Lung (tissue), 12 donors: ENCODE measurements around the gene ENO1. TPM values are rescaled to one million over a fixed set of nuclear protein-coding genes. Genes with fewer than 3 reads are reported as not detected.

Source experiments
- ATAC-seq: fragments of 200-7000 bp; cut with Tn5 transposase; one replicate; pipeline ENCODE4 v1.9.1; 2020; ENCODE audit warnings: moderate number of reproducible peaks; ENCODE audit not compliant: insufficient read depth, low FRiP score
- DNase-seq, 3 donors: peaks; one replicate each; pipeline ENCODE4 v3.0.0-alpha.2; 2013 to 2017
- H3K27ac ChIP-seq, 2 donors: one replicate each; pipeline ENCODE4 v1.5.1; 2013; ENCODE audit warnings: mild to moderate bottlenecking in 2 of 2, moderate library complexity in 2 of 2, control low read depth in 1 of 2, inconsistent platforms in 1 of 2, low read depth in 1 of 2, low read length in 1 of 2
- H3K27me3 ChIP-seq, 3 donors: one replicate each; pipeline ENCODE4 v1.5.1; 2013; ENCODE audit warnings: low read length in 2 of 3; ENCODE audit not compliant: control insufficient read depth in 3 of 3, insufficient read depth in 3 of 3
- H3K36me3 ChIP-seq, 4 donors: one replicate each; pipeline ENCODE4 v1.5.1; 2013; ENCODE audit warnings: low read length in 4 of 4, mild to moderate bottlenecking in 1 of 4, moderate library complexity in 1 of 4; ENCODE audit not compliant: control insufficient read depth in 4 of 4, insufficient read depth in 4 of 4
- H3K4me1 ChIP-seq, 5 donors: one replicate each; pipeline ENCODE4 v1.5.1; 2013; ENCODE audit warnings: low read length in 5 of 5, mild to moderate bottlenecking in 2 of 5, moderate library complexity in 1 of 5; ENCODE audit not compliant: control insufficient read depth in 5 of 5, insufficient read depth in 5 of 5
- H3K4me3 ChIP-seq: one replicate; pipeline ENCODE4 v1.5.1; 2013; ENCODE audit warnings: mild to moderate bottlenecking, control low read depth, moderate library complexity
- H3K9ac ChIP-seq, 2 donors: one replicate each; pipeline ENCODE4 v1.5.1; 2013; ENCODE audit warnings: low read length in 2 of 2, control low read depth in 1 of 2; ENCODE audit not compliant: insufficient read depth in 1 of 2
- H3K9me3 ChIP-seq, 4 donors: one replicate each; pipeline ENCODE4 v1.5.1; 2013; ENCODE audit warnings: low read length in 3 of 4, mild to moderate bottlenecking in 1 of 4, moderate library complexity in 1 of 4; ENCODE audit not compliant: control insufficient read depth in 4 of 4, insufficient read depth in 3 of 4
- CTCF ChIP-seq: IDR thresholded peaks from 2 replicates; pipeline ENCODE4 v1.5.1; 2012; ENCODE audit warnings: mild to moderate bottlenecking; ENCODE audit errors: control extremely low read depth, extremely low read depth
- WGBS, 2 donors: extraction: QIAGEN DNeasy Blood & Tissue Kit; methylation state at CpG; one replicate each; pipeline ENCODE4 v1.1.7; 2013; 5-methylcytosine and 5-hydroxymethylcytosine counted together
- polyA plus RNA-seq, 2 donors: library from polyadenylated mRNA; stranded (reverse); fragments of 200-250 nt; gene quantifications; one replicate each; pipeline ENCODE4 v1.2.1, GENCODE V29; 2013
- total RNA-seq, 2 donors: library from RNA; depleted of rRNA in 1 of 2; stranded (reverse); fragments of >200 nt in 1 of 2; gene quantifications; one replicate each; pipeline ENCODE4 v1.2.1, GENCODE V29; 2014 to 2021
- donor health status: control.
- donor health status: control.
- donor health status: Bipolar disorder and iron deficiency.
- donor health status: healthy.
- donor health status: DM: yes; HTN: yes; CAD: no.

Gene ENO1
- total and polyA plus RNA-seq, 4 donors, result 449 to 1,784 (median 959) TPM

- Histone ChIP-seq H3K4me3 (no peak overlapping the region), H3K9ac (no peak overlapping the region), H3K4me1 (peaks cover 0 to 32% (median 12%) of the 10 kb centered on the region in 5 donors), H3K27me3 (no peaks in the 10 kb centered on the region), H3K27ac (no peak overlapping the region), H3K36me3 (peaks cover 39 to 65% (median 49%) of the 10 kb centered on the region in 4 donors), H3K9me3 (no peaks in the 10 kb centered on the region)
- WGBS, 2 donors, result 75 to 81% methylated on average over 5 of the region's 5 CpGs
- no peak for TF ChIP-seq CTCF
- DNase-seq (no peak), ATAC-seq (no peak)
Measured at GRCh38 chr1:8871965-8872399, 6.5 kb downstream of the ENO1 start.

- DNase-seq (no peak), ATAC-seq (no peak)
- Histone ChIP-seq H3K27ac (peak overlapping the region in 1 of 2 donors; percentile 37), H3K4me1 (peaks cover 0 to 28% (median 13%) of the 10 kb centered on the region in 5 donors), H3K27me3 (no peaks in the 10 kb centered on the region), H3K4me3 (no peak overlapping the region), H3K9ac (no peak overlapping the region), H3K9me3 (no peaks in the 10 kb centered on the region), H3K36me3 (peaks cover 42 to 69% (median 51%) of the 10 kb centered on the region in 4 donors)
- TF ChIP-seq CTCF, result peak; percentile 9
- WGBS, 2 donors, result 79 to 80% methylated on average over 7 of the region's 7 CpGs
Measured at GRCh38 chr1:8871539-8871935, 6.9 kb downstream of the ENO1 start.

GRCh38 chr1:8870616-8871538 is 7.6 kb downstream of the ENO1 start:
- Histone ChIP-seq H3K27ac (peak overlapping the region in 1 of 2 donors; percentile 37), H3K4me3 (no peak overlapping the region), H3K36me3 (peaks cover 42 to 75% (median 54%) of the 10 kb centered on the region in 4 donors), H3K4me1 (peaks cover 0 to 23% (median 12%) of the 10 kb centered on the region in 5 donors), H3K9ac (no peak overlapping the region), H3K9me3 (no peaks in the 10 kb centered on the region), H3K27me3 (no peaks in the 10 kb centered on the region)
- WGBS, 2 donors, result 72 to 83% methylated on average over 18 of the region's 18 CpGs
- no peak for TF ChIP-seq CTCF
- DNase-seq (no peak), ATAC-seq (no peak)
